GM19328 (cell line): ENCODE results near the gene AGBL1.

Experiments used
- ATAC-seq: cut with Tn5 transposase; IDR thresholded peaks from one replicate; pipeline ENCODE4 v1.9.1; 2021; ENCODE audit warnings: mild to moderate bottlenecking, moderate library complexity; ENCODE audit not compliant: unreplicated experiment

Gene AGBL1

DNA sequence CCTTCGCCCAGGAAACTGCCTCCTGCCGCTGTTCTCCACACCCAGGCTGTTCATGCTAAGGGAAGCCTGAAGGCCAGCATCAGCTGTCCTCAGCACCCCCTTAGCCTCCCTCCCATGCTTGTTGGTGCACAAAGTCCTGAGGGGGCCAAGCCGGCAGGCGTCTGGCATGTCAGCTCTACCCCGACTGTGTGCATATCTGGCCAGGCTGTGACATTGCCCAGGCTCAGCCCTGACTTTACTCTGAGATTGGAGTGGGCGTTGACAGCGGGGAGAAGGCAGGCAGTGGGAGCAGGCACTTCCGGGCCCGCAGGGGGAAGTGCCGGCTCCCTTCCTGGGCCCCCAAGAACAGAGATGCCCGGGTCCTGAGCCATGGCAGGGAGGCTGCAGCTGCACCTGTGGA lies 492.2 kb downstream of the AGBL1 start:
- no peak for ATAC-seq

GRCh38 chr15:86572368-86572841 lies 492.7 kb downstream of the AGBL1 start:
- no peak for ATAC-seq

DNA sequence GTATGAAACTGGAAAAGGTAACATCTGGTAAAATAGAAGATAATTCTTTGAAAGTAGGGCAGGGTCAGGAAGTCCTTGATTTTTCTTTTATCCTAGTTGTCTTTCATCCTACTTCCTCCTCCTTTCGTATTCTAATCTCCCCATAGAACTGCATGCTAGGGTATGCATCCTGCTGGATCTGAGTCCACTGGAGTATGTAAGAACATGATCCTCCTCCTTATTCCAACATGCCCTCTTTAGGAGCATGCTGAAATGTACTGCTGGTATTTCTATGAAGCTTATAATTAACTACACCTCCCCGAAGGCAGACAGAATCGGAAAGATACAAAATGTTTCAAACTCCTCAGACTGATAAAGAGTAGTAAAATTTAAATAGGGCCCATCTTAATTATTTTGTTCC lies 493.8 kb downstream of the AGBL1 start:
- ATAC-seq, result no peak

DNA sequence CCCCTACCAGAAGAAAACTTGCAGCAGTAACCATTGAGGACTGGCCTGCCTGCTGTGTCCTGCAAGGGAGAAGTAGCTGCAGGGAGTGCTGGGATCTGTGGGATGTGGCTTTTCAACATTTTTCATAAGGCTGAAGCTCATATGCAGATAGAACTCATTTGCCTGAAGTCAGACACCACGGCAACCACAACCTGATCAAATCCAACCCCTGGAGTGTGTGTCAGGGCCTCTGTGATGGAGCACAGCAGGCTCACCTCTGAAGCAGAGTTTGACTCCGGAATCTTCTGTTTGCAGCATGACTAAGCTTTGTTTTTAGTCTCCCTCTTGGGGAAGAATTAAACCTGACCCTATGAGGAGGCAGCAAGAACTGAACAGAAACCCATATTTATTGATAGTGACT lies 508.7 kb downstream of the AGBL1 start:
- ATAC-seq, result no peak

- ATAC-seq, result no peak
Measured at GRCh38 chr15:86590461-86590860, 510.8 kb downstream of the AGBL1 start.

DNA sequence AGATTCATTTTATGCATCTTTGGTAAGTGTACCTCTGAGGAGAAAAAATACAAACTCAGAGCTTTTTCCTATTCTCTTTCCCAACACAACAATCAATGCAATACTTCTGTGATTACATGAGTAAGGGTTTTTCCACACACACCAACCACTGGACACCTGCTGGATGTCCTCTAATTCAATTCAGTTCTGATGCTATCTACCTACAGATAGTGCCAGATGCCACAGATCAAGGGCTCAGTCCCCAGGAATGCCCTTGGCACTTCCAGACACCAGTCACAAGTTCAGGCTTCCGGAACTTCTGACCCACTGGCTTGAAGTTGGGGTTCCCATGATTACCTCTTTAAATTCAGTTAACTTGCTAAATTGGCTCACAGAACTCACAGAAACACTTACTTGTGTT lies 511.5 kb downstream of the AGBL1 start:
- ATAC-seq, result no peak

DNA sequence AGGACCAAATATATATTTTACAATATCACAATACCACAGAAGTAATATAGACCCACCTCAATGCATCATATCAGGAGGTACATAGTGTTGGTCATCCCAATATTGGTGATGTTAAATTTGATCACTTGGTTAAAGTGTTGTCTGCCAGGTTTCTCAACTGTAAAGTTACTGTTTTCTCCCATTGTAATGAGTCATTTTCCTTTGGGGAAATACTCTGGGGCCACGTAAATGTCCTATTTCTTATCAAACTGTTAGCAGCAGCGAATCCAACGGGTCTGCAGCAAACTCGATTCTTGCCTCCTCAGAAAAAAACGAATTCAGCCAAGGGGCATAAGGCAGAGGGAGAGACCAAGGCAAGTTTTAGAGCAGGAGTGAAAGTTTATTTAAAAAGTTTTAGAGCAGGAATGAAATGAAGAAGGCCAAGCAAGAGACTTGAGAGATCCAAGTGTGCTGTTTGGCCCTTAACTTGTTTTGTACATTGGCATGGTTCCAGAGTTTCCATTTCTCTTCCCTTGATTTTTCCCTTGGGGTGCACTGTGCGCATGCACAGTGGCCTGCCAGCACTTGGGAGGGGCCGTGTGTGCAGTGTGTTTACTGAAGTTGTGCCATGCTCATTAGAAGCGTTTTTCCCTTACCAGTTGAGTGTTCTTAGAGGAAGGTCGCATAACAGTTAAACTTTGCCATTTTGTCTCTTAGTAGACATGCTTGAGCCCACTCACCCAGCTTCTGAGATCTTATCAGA lies 512.5 kb downstream of the AGBL1 start:
- ATAC-seq, result no peak

DNA sequence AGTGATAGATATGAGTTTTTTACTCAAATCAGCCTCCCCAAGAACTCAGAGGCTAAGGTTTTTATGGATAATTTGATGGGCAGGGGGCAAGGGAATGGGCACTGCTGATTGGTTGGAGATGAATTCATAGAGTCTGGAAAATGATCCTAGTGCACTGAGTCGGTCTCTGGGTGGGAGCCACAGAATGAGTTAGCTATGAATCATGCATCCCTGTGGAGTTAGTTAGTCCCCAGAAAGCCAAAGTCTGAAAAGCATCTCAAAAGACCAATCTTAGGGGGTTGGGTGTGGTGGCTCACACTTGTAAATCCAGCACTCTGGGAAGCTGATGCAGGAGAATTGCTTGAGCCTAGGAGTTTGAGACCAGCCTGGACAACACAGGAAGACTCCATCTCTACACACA lies 516.1 kb downstream of the AGBL1 start:
- ATAC-seq, result no peak

GRCh38 chr15:86603466-86603865 lies 523.8 kb downstream of the AGBL1 start:
- ATAC-seq, result no peak

DNA sequence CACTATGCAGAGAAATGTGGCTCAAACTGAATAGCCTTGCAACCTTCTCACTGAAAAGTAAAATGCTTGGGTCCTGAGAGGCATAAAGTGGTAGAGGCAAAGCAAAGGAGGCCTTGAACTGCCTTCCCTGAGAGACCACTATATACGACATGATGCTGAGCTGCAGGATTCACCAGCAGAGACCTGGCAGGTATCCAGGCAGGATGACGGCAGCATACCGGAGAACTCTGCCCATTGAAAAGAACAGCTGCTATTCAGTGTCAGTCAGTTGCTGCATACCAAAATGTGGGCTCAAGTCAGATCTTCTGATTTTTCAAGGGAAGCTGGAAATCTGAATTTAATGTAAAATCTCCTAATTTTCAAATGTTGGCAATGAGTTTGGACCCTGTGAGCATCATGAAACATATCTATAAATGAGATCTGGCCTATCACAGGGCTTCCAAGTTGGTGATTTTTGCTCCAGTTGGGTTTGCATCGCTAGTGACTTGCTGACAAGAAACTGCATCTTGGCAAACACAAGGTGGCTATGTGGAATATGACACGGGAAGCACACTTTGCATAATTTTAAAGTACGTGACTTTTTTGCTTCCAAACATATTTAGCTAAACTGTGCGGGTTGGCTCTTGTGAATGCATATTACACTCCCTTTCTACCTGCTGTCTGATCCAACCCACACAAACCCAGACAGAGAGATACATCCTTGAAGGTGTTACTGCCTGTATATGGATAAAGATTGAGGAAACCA lies 529.0 kb downstream of the AGBL1 start:
- no peak for ATAC-seq

DNA sequence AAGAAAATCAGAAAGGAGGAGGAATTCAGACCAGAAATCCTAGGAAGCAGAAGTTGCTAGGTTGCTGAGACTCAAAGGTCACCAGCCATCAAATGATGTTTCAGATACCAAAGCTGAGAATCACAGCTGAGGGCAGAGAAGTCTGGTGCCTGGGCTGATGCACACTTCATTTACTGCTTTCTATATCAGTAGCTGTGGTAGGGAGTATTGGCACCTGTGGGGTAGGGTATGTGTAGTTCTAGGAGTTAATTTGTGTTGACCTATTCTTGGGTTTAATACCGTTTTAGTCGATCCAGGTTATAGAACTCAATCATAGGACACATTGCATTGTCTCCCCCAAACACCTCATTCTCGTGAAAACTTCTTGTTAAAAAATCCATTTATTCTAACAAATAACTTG lies 529.6 kb downstream of the AGBL1 start:
- no peak for ATAC-seq

GRCh38 chr15:86610038-86610437 lies 530.4 kb downstream of the AGBL1 start:
- ATAC-seq, result no peak

DNA sequence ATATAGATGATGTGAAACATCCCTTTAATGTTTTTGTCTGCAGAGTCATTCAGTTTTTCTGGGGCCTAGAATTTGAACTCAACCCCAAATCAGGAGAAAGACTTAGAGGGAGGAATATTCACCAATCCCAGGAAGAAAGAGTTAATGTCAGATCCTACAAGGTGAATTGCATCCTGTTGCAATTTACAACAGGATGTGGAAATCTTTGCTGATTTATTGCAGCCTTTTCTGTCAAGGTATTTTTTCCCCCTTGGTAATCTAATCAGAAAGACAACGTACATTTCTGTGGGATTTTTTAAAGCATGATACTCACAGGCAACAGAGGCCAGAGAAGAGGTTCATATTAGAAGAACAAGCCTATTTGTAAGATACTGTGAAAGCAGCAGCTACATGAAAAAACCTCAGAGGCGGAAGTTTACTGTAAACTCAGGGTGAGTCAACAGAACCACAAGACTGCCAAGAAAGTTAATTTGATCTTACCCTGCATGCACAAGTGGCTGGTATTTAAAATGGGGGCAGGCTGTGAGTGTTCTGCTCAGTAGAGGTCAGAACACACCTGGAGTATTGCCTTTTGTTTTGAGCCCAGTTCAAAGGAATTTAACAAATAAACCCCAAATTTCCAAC lies 531.9 kb downstream of the AGBL1 start:
- no peak for ATAC-seq

- no peak for ATAC-seq
Measured at GRCh38 chr15:86615411-86615810, 535.7 kb downstream of the AGBL1 start.

DNA sequence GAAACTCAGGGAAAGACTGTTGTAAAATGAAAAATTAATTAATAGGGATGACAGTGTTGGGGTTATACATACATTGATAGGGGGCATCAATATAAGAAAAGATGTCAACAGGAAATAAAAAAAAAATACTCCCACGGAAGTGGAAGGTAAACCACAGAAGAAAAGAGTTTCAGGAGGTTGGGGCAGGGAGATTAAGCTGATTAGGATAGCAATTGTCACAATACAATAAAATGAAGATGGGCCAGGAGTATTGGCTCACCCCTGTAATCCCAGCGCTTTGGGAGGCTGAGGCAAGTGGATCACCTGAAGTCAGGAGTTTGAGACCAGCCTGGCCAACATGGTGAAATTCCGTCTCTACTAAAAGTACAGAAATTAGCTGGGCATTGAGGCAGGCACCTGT lies 536.1 kb downstream of the AGBL1 start:
- no peak for ATAC-seq

GRCh38 chr15:86616771-86617170 lies 537.1 kb downstream of the AGBL1 start:
- no peak for ATAC-seq

GRCh38 chr15:86620157-86620556 lies 540.5 kb downstream of the AGBL1 start:
- ATAC-seq, result no peak

GRCh38 chr15:86620641-86621349 lies 541.1 kb downstream of the AGBL1 start:
- no peak for ATAC-seq

GRCh38 chr15:86623236-86623635 lies 543.6 kb downstream of the AGBL1 start:
- ATAC-seq, result no peak

GRCh38 chr15:86624261-86625036 lies 544.8 kb downstream of the AGBL1 start:
- ATAC-seq, result no peak
